Pancreas (tissue), 10 donors: ENCODE measurements around the gene GPR183. TPM values are rescaled to one million over a fixed set of nuclear protein-coding genes. Genes with fewer than 3 reads are reported as not detected.

ENCODE experiments used
- ATAC-seq, 4 donors: fragments of 200-7000 bp; cut with Tn5 transposase; one replicate each; pipeline versions ENCODE4 v1.8.0 to v1.9.1; 2020; ENCODE audit warnings: mild to moderate bottlenecking in 4 of 4, moderate library complexity in 4 of 4
- DNase-seq, 6 donors: peaks; one replicate each; pipeline ENCODE4 v3.0.0-alpha.2; 2020
- FAIRE-seq: peaks from 2 replicates; lab custom pipeline; 2012; peaks lifted over from hg19 to GRCh38; lab: Jason Lieb, UNC
- H3K27ac ChIP-seq, 4 donors: fragments of 200-600 bp; sonication (generic); 1 replicate in 3 of 4; 2 replicates in 1 of 4; pipeline versions ENCODE4 v1.5.0 to v1.8.0; 2020
- H3K27me3 ChIP-seq, 4 donors: fragments of 200-600 bp; one replicate each; pipeline ENCODE4 v1.8.0; 2021
- H3K36me3 ChIP-seq, 3 donors: fragments of 200-600 bp; sonication (generic) in 1 of 3; one replicate each; pipeline versions ENCODE4 v1.5.0 to v1.8.0; 2020 to 2021
- H3K4me1 ChIP-seq, 3 donors: fragments of 200-600 bp; one replicate each; pipeline ENCODE4 v1.8.0; 2021
- H3K4me3 ChIP-seq, 4 donors: fragments of 200-600 bp; sonication (generic) in 2 of 4; one replicate each; pipeline versions ENCODE4 v1.5.0 to v1.8.0; 2020 to 2021
- H3K9me3 ChIP-seq, 4 donors: fragments of 200-600 bp; one replicate each; pipeline ENCODE4 v1.8.0; 2021
- WGBS, 2 donors: extraction: QIAGEN DNeasy Blood & Tissue Kit; methylation state at CpG; one replicate each; pipeline ENCODE4 v1.1.7; 2013; 5-methylcytosine and 5-hydroxymethylcytosine counted together
- intact Hi-C, 3 donors: fragments of 100-400 bp; cut with DNase I; formaldehyde crosslinking; loops; one replicate each; pipeline versions ENCODE4 v1.11.1 to v1.14.2; 2022
- polyA plus RNA-seq, 2 donors: library from polyadenylated mRNA; stranded (reverse); fragments of 200-250 nt; gene quantifications; one replicate each; pipeline ENCODE4 v1.2.3, GENCODE V29; 2013
- total RNA-seq, 6 donors: library from RNA; stranded (reverse); fragmentation: NEBNext Ultra II Directional in 4 of 6; extraction: Animal tissue kit (Norgen Biotek cat#: 25700) in 4 of 6; gene quantifications; one replicate each; pipeline versions ENCODE4 v1.2.1 to v1.2.4, GENCODE V29; 2021 to 2023
- TF ChIP-seq, protein P1 (sequence below), 4 donors: fragments of 200-600 bp; sonication (generic) in 3 of 4; IDR thresholded peaks; one replicate each; pipeline versions ENCODE4 v1.5.0 to v1.8.0; 2021; ENCODE audit warnings: antibody characterized with exemption in 4 of 4
- donor health status: healthy with polysubstance abuse.
- donor health status: DM: no; HTN: no; CAD: no; lungs with moderate emphysema.
- donor health status: DM: no; HTN: no; CAD: no.
- donor health status: control.
- donor health status: control.
- donor health status: Bipolar disorder and iron deficiency.
- donor health status: DM: yes; HTN: yes; CAD: no.
- donor health status: DM: no; HTN: no; CAD: no.
- donor health status: DM: no; HTN: no; CAD: no.
- donor health status: DM: yes; HTN: yes; CAD: no.

The GPR183 gene
- total and polyA plus RNA-seq, 8 donors: 0.23 to 3.5 (median 0.97) TPM

DNA sequence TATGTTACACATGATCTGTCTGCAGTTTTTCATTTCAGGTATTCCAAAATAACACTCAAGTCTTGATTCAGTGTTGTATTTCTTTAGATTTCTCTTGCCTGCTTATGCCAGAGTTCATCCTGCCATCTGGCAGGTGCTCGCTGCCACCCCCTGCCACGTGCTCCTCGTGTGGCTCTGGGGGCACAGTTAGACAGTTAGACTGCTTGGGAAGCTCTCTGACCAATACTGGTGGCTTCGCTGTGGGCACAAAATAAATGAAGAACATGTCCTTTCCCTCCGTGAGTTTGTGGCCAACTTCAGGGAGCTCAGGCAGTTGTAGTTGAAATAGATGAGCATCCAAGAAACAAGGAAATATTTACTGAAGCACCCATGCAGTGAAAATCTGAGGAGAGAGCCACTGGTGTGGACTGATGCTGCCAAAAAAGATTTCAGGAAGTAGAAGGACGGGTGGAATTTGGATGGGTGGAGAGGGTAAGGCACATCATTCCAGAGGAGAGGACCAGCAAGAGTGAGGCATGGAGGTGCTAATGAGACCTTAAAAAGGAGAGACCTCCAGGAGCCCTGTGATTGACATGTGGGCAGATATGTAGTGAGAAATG lies 37.5 kb upstream of the GPR183 start:
- Histone ChIP-seq H3K9me3 (no peaks in the 10 kb centered on the region), H3K36me3 (peaks cover 0 to 17% (median 0%) of the 10 kb centered on the region in 3 donors), H3K27ac (no peak overlapping the region), H3K27me3 (no peaks in the 10 kb centered on the region), H3K4me1 (peaks cover 0 to 6% (median 0%) of the 10 kb centered on the region in 3 donors), H3K4me3 (no peak overlapping the region)
- no peak for DNase-seq
- peak in 1 of 4 donors; percentile 15 for ATAC-seq
- WGBS, 2 donors: 92 to 94% methylated on average over 6 of the region's 6 CpGs
- TF ChIP-seq, protein P1, sequence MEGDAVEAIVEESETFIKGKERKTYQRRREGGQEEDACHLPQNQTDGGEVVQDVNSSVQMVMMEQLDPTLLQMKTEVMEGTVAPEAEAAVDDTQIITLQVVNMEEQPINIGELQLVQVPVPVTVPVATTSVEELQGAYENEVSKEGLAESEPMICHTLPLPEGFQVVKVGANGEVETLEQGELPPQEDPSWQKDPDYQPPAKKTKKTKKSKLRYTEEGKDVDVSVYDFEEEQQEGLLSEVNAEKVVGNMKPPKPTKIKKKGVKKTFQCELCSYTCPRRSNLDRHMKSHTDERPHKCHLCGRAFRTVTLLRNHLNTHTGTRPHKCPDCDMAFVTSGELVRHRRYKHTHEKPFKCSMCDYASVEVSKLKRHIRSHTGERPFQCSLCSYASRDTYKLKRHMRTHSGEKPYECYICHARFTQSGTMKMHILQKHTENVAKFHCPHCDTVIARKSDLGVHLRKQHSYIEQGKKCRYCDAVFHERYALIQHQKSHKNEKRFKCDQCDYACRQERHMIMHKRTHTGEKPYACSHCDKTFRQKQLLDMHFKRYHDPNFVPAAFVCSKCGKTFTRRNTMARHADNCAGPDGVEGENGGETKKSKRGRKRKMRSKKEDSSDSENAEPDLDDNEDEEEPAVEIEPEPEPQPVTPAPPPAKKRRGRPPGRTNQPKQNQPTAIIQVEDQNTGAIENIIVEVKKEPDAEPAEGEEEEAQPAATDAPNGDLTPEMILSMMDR (IDR thresholded peaks at IDR 0.05): no peak
- intact Hi-C loops: no loop called here
- no peak for FAIRE-seq

- intact Hi-C loops: no loop called here
- Histone ChIP-seq H3K27ac (no peak overlapping the region), H3K36me3 (peaks cover 0 to 17% (median 0%) of the 10 kb centered on the region in 3 donors), H3K4me1 (peaks cover 0 to 6% (median 0%) of the 10 kb centered on the region in 3 donors), H3K27me3 (no peaks in the 10 kb centered on the region), H3K4me3 (no peak overlapping the region), H3K9me3 (no peaks in the 10 kb centered on the region)
- DNase-seq (no peak), FAIRE-seq (no peak), ATAC-seq (no peak)
- TF ChIP-seq, protein P1 (IDR thresholded peaks at IDR 0.05): no peak
- WGBS, 2 donors: 79 to 91% methylated on average over 10 of the region's 10 CpGs
Measured at GRCh38 chr13:99342723-99343315, 35.6 kb upstream of the GPR183 start.

DNA sequence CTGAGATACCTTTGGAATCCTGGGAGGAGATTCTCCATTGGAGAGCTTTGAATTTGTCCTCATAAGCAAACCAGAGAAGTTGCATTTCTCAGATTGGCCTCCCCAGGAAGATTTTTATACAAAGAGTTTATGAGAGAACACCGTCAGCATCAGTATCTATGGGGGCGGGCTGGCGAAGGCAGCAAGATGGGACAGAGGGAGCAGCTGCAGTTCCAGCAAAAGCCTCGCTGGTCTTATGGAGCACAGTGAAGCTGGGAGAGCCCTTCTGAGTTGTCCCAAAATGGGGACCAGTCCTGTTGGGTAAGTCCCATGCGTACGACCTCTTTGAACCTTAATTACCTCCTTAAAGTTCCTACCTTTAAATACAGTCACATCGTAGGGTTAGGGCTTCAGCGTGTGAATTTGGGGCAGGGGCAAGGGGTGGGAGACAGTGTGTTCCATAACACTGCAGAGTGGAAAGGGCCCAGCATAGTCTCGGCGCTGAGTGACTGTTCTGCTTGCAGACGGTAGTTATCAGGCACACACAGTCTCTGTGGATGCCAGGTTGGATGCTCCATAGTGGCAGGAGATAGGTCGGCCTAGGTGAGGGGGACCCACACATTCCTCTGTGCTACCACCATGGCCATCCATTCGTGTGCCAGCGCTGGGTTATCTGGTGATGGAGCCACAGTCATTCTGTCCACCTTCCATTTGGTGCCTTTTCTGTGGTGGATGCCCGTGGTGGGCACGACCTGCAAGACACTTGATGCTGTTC lies 34.9 kb upstream of the GPR183 start:
- intact Hi-C loops: no loop called here
- Histone ChIP-seq H3K27ac (no peak overlapping the region), H3K4me1 (peaks cover 0 to 6% (median 0%) of the 10 kb centered on the region in 3 donors), H3K4me3 (no peak overlapping the region), H3K36me3 (peaks cover 0 to 17% (median 0%) of the 10 kb centered on the region in 3 donors), H3K27me3 (no peaks in the 10 kb centered on the region), H3K9me3 (no peaks in the 10 kb centered on the region)
- TF ChIP-seq, protein P1 (IDR thresholded peaks at IDR 0.05): no peak
- DNase-seq (no peak), ATAC-seq (no peak), FAIRE-seq (no peak)
- WGBS, 2 donors: 95 to 96% methylated on average over 16 of the region's 16 CpGs

- H3K4me3 ChIP-seq: no peak overlapping the region
- DNase-seq: no peak
- peaks cover 0 to 6% (median 0%) of the 10 kb centered on the region in 3 donors for H3K4me1 ChIP-seq
- no peaks in the 10 kb centered on the region for H3K27me3 ChIP-seq
- TF ChIP-seq, protein P1 (IDR thresholded peaks at IDR 0.05): no peak
- FAIRE-seq: no peak
- H3K36me3 ChIP-seq: peaks cover 0 to 17% (median 0%) of the 10 kb centered on the region in 3 donors
- intact Hi-C loops: no loop called here
- H3K9me3 ChIP-seq: no peaks in the 10 kb centered on the region
- no peak for ATAC-seq
- no peak overlapping the region for H3K27ac ChIP-seq
Measured at GRCh38 chr13:99340638-99341037, 33.4 kb upstream of the GPR183 start.
